Uterus (tissue), 4 donors: ENCODE measurements around the gene DHDH. TPM values are rescaled to one million over a fixed set of nuclear protein-coding genes. Genes with fewer than 3 reads are reported as not detected.
A peak's percentile ranks its signal among the peaks of the same experiment; 100 is the strongest.
"Not testable (repeated sequence)": the region's sequence is repeated elsewhere in the genome, so short reads cannot be mapped to it uniquely, and the experiment has no call there.

Experiments
- DNase-seq, 2 donors: peaks; one replicate each; pipeline ENCODE4 v3.0.0-alpha.2; 2019 to 2020
- H3K27ac ChIP-seq, 2 donors: fragments of 200-600 bp; sonication (generic); 1 replicate in 1 of 2; 2 replicates in 1 of 2; pipeline ENCODE4 v1.5.1; 2016 to 2018
- H3K27me3 ChIP-seq, 2 donors: fragments of 200-600 bp; sonication (generic); one replicate each; pipeline ENCODE4 v1.5.1; 2018 to 2019; ENCODE audit warnings: control low read depth in 1 of 2
- H3K36me3 ChIP-seq, 2 donors: fragments of 200-600 bp; sonication (generic); one replicate each; pipeline ENCODE4 v1.5.1; 2019; ENCODE audit warnings: control low read depth in 1 of 2
- H3K4me1 ChIP-seq, 2 donors: fragments of 200-600 bp; sonication (generic); one replicate each; pipeline ENCODE4 v1.5.1; 2018 to 2019; ENCODE audit warnings: control low read depth in 1 of 2
- H3K4me3 ChIP-seq, 2 donors: fragments of 200-600 bp; sonication (generic); 1 replicate in 1 of 2; 2 replicates in 1 of 2; pipeline ENCODE4 v1.5.1; 2018 to 2019; ENCODE audit warnings: mild to moderate bottlenecking in 1 of 2
- H3K9me3 ChIP-seq, 2 donors: fragments of 200-600 bp; sonication (generic); one replicate each; pipeline ENCODE4 v1.5.1; 2019; ENCODE audit warnings: control low read depth in 1 of 2
- POLR2A ChIP-seq, 2 donors: fragments of 450-650 bp; IDR thresholded peaks; one replicate each; pipeline ENCODE4 v1.6.1; 2016; ENCODE audit warnings: antibody characterized with exemption in 2 of 2, mild to moderate bottlenecking in 1 of 2, moderate library complexity in 1 of 2
- intact Hi-C: fragments of 100-400 bp; cut with DNase I; formaldehyde crosslinking; loops from one replicate; pipeline ENCODE4 v1.15.1; 2023; ENCODE audit warnings: low total_unique reads
- total RNA-seq, 4 donors: library from RNA; depleted of rRNA in 3 of 4; stranded (reverse); fragments of >200 nt in 3 of 4; gene quantifications; one replicate each; pipeline versions ENCODE4 v1.1.0 to v1.2.4, GENCODE V29; 2014 to 2023
- TF ChIP-seq, protein P1 (sequence below), 4 experiments: fragments of 200-600 bp in 2 of 4; fragments of 450-650 bp in 2 of 4; sonication (generic) in 2 of 4; IDR thresholded peaks; one replicate each; pipeline ENCODE4 v1.5.1; 2016 to 2019; ENCODE audit warnings: antibody characterized with exemption in 4 of 4, mild to moderate bottlenecking in 2 of 4, moderate library complexity in 1 of 4
- donor health status: DM: yes; HTN: yes; CAD: no.

The DHDH gene
- total RNA-seq, 4 donors from 2014 or later: 0.41 to 0.95 TPM; not detected in 2

- Histone ChIP-seq H3K27ac (no peak overlapping the region), H3K4me3 (no peak overlapping the region), H3K9me3 (no peaks in the 10 kb centered on the region), H3K36me3 (no peaks in the 10 kb centered on the region), H3K4me1 (no peaks in the 10 kb centered on the region), H3K27me3 (no peaks in the 10 kb centered on the region)
- intact Hi-C loops: no loop called here
- no peak for TF ChIP-seq POLR2A (IDR thresholded peaks at IDR 0.05)
- TF ChIP-seq, protein P1, sequence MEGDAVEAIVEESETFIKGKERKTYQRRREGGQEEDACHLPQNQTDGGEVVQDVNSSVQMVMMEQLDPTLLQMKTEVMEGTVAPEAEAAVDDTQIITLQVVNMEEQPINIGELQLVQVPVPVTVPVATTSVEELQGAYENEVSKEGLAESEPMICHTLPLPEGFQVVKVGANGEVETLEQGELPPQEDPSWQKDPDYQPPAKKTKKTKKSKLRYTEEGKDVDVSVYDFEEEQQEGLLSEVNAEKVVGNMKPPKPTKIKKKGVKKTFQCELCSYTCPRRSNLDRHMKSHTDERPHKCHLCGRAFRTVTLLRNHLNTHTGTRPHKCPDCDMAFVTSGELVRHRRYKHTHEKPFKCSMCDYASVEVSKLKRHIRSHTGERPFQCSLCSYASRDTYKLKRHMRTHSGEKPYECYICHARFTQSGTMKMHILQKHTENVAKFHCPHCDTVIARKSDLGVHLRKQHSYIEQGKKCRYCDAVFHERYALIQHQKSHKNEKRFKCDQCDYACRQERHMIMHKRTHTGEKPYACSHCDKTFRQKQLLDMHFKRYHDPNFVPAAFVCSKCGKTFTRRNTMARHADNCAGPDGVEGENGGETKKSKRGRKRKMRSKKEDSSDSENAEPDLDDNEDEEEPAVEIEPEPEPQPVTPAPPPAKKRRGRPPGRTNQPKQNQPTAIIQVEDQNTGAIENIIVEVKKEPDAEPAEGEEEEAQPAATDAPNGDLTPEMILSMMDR (IDR thresholded peaks at IDR 0.05): no peak
- no peak for DNase-seq
Observed at GRCh38 chr19:48925240-48925843, 8.2 kb upstream of the DHDH start.

DNA sequence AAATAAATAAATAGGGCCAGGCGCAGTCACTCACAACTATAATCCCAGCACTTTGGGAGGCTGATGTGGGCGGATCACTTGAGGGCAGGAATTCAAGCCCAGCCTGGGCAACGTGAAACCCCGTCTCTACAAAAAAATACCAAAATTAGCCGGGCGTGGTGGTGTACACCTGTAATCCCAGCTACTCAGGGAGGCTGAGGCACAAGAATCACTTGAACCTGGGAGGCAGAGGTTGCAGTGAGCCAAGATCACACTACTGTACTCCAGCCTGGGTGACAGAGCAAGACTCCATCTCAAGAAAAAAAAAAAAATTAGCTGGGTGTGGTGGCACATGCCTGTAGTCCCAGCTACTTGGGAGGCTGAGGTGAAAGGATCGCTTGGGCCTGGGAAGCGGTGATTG is 7.6 kb upstream of the DHDH start:
- H3K9me3 ChIP-seq, H3K4me3 ChIP-seq, H3K4me1 ChIP-seq, intact Hi-C loops, H3K27ac ChIP-seq, DNase-seq, H3K27me3 ChIP-seq, H3K36me3 ChIP-seq: not testable (repeated sequence)

- H3K4me1 ChIP-seq: no peaks in the 10 kb centered on the region
- no peaks in the 10 kb centered on the region for H3K27me3 ChIP-seq
- H3K27ac ChIP-seq: no peak overlapping the region
- intact Hi-C loops: no loop called here
- H3K36me3 ChIP-seq: no peaks in the 10 kb centered on the region
- TF ChIP-seq, protein P1 (IDR thresholded peaks at IDR 0.05): no peak
- no peak for TF ChIP-seq POLR2A (IDR thresholded peaks at IDR 0.05)
- no peaks in the 10 kb centered on the region for H3K9me3 ChIP-seq
- no peak overlapping the region for H3K4me3 ChIP-seq
- DNase-seq: peak; percentile 37 to 69
Observed at GRCh38 chr19:48926909-48927308, 6.6 kb upstream of the DHDH start.

- H3K36me3 ChIP-seq, H3K9me3 ChIP-seq, intact Hi-C loops, DNase-seq, H3K27me3 ChIP-seq, H3K4me3 ChIP-seq, H3K4me1 ChIP-seq, H3K27ac ChIP-seq: not testable (repeated sequence)
Observed at GRCh38 chr19:48927692-48928091, 5.8 kb upstream of the DHDH start.

- no peak for TF ChIP-seq POLR2A (IDR thresholded peaks at IDR 0.05)
- TF ChIP-seq, protein P1 (IDR thresholded peaks at IDR 0.05): no peak
- intact Hi-C loops: no loop called here
Observed at GRCh38 chr19:48928164-48929025, 5.1 kb upstream of the DHDH start.

DNA sequence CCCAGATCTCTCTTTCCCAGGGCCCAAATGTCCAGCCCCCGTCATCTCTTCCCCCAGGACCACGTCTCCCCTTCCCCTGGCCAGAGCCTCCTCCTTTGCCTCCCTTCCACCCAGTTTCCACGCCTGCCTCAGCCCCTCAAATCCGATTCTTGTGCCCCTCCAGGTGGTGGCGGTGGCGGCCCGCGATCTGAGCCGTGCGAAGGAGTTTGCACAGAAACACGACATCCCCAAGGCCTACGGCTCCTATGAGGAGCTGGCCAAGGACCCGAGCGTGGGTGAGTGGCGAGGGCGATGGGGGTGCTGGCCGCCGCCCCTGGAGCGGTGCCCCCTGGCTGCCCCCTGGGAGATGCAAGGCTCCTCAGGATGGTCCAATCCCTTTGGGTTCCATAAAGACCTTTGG is 1.3 kb downstream of the DHDH start:
- no peak overlapping the region for H3K4me3 ChIP-seq
- H3K4me1 ChIP-seq: no peaks in the 10 kb centered on the region
- no peaks in the 10 kb centered on the region for H3K9me3 ChIP-seq
- intact Hi-C loops: no loop called here
- H3K36me3 ChIP-seq: no peaks in the 10 kb centered on the region
- DNase-seq: no peak
- TF ChIP-seq POLR2A (IDR thresholded peaks at IDR 0.05): no peak
- TF ChIP-seq, protein P1 (IDR thresholded peaks at IDR 0.05): no peak
- H3K27ac ChIP-seq: no peak overlapping the region
- no peaks in the 10 kb centered on the region for H3K27me3 ChIP-seq

More at GRCh38 chr19:48928164-48929025, 5.1 kb upstream of the DHDH start:
- DNase-seq: no peak
- H3K27ac ChIP-seq: no peak overlapping the region
- H3K9me3 ChIP-seq: no peaks in the 10 kb centered on the region
- no peaks in the 10 kb centered on the region for H3K36me3 ChIP-seq
- H3K27me3 ChIP-seq: no peaks in the 10 kb centered on the region
- H3K4me1 ChIP-seq: no peaks in the 10 kb centered on the region
- no peak overlapping the region for H3K4me3 ChIP-seq
